Skeletal muscle tissue (tissue), 4 donors: Measurements from ENCODE around the gene GSG1L. TPM values are rescaled to one million over a fixed set of nuclear protein-coding genes. Genes with fewer than 3 reads are reported as not detected.

Experiments
- H3K27ac ChIP-seq: one replicate; pipeline ENCODE4 v1.7.0; 2013; ENCODE audit warnings: mild to moderate bottlenecking, low read depth, low read length, inconsistent platforms
- H3K27me3 ChIP-seq, 3 donors: one replicate each; pipeline ENCODE4 v1.7.0; 2013; ENCODE audit warnings: low read length in 3 of 3; ENCODE audit not compliant: control insufficient read depth in 3 of 3, insufficient read depth in 3 of 3
- H3K36me3 ChIP-seq, 3 donors: one replicate each; pipeline ENCODE4 v1.7.0; 2013; ENCODE audit warnings: low read length in 3 of 3; ENCODE audit not compliant: control insufficient read depth in 3 of 3, insufficient read depth in 3 of 3
- H3K4me1 ChIP-seq, 3 donors: one replicate each; pipeline ENCODE4 v1.7.0; 2013; ENCODE audit warnings: low read length in 3 of 3, mild to moderate bottlenecking in 3 of 3; ENCODE audit not compliant: control insufficient read depth in 3 of 3, insufficient read depth in 3 of 3
- H3K4me3 ChIP-seq, 3 donors: one replicate each; pipeline ENCODE4 v1.7.0; 2013; ENCODE audit warnings: low read length in 3 of 3
- H3K9ac ChIP-seq, 3 donors: one replicate each; pipeline ENCODE4 v1.7.0; 2013; ENCODE audit warnings: low read length in 3 of 3, mild to moderate bottlenecking in 3 of 3, moderate library complexity in 2 of 3, low read depth in 1 of 3
- H3K9me3 ChIP-seq, 3 donors: one replicate each; pipeline ENCODE4 v1.7.0; 2013; ENCODE audit warnings: low read length in 3 of 3; ENCODE audit not compliant: control insufficient read depth in 3 of 3
- total RNA-seq: library from RNA; depleted of rRNA; stranded (reverse); fragments of >200 nt; gene quantifications from one replicate; pipeline ENCODE4 v1.2.3, GENCODE V29; 2014
- donor health status: Osteomylitis.

Gene GSG1L
- total RNA-seq, 1 donor from 2014 or later = 2.1 TPM

GRCh38 chr16:28033870-28034269 lies 29.6 kb downstream of the GSG1L start:
- Histone ChIP-seq H3K4me3 (no peak overlapping the region), H3K9ac (no peak overlapping the region), H3K4me1 (no peaks in the 10 kb centered on the region), H3K36me3 (no peaks in the 10 kb centered on the region), H3K27me3 (peaks cover 0 to 7% (median 0%) of the 10 kb centered on the region in 3 donors), H3K27ac (no peak overlapping the region), H3K9me3 (no peaks in the 10 kb centered on the region)

DNA sequence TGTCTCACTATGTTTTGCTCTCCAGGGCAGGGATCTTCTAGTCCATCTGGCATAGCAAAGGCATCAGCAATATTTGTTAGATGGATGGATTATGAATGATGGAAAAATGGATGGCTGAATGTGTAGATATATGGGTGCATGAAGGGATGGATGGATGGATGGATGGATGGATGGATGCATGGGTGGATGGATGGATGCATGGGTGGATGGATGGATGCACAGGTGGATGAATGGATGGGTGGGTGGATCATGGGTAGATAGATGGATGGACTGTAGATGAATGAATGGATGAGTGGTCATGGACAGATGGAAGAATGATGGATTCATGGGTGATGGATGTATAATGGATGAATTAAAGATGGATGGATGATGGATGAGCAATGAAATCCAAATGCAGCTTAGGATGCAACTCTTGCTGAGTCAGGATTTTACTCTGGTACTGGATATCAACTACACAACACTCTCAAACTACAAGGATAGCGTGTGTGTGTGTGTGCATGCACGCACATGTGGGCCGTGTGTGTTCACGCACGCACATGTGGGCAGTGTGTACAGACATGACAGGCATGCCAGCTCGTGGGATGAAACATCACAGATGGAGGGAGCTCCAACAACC lies 34.0 kb downstream of the GSG1L start:
- no peaks in the 10 kb centered on the region for H3K4me1 ChIP-seq
- H3K9ac ChIP-seq = no peak overlapping the region
- H3K4me3 ChIP-seq = no peak overlapping the region
- no peak overlapping the region for H3K27ac ChIP-seq
- H3K9me3 ChIP-seq = peaks cover 0 to 3% (median 2%) of the 10 kb centered on the region in 3 donors
- no peaks in the 10 kb centered on the region for H3K36me3 ChIP-seq
- H3K27me3 ChIP-seq = peaks cover 0 to 2% (median 0%) of the 10 kb centered on the region in 3 donors

- Histone ChIP-seq H3K9ac (no peak overlapping the region), H3K27ac (no peak overlapping the region), H3K36me3 (no peaks in the 10 kb centered on the region), H3K27me3 (peaks cover 0 to 2% (median 0%) of the 10 kb centered on the region in 3 donors), H3K9me3 (peaks cover 0 to 3% (median 2%) of the 10 kb centered on the region in 3 donors), H3K4me3 (no peak overlapping the region), H3K4me1 (no peaks in the 10 kb centered on the region)
Measured at GRCh38 chr16:28027055-28027454, 36.5 kb downstream of the GSG1L start.

GRCh38 chr16:28025631-28026030 lies 37.9 kb downstream of the GSG1L start:
- no peaks in the 10 kb centered on the region for H3K4me1 ChIP-seq
- H3K36me3 ChIP-seq = no peaks in the 10 kb centered on the region
- H3K9ac ChIP-seq = no peak overlapping the region
- no peak overlapping the region for H3K4me3 ChIP-seq
- peaks cover 0 to 7% (median 4%) of the 10 kb centered on the region in 3 donors for H3K9me3 ChIP-seq
- no peaks in the 10 kb centered on the region for H3K27me3 ChIP-seq
- H3K27ac ChIP-seq = no peak overlapping the region

GRCh38 chr16:28019218-28019617 lies 44.3 kb downstream of the GSG1L start:
- Histone ChIP-seq H3K4me1 (no peaks in the 10 kb centered on the region), H3K36me3 (no peaks in the 10 kb centered on the region), H3K27ac (no peak overlapping the region)

DNA sequence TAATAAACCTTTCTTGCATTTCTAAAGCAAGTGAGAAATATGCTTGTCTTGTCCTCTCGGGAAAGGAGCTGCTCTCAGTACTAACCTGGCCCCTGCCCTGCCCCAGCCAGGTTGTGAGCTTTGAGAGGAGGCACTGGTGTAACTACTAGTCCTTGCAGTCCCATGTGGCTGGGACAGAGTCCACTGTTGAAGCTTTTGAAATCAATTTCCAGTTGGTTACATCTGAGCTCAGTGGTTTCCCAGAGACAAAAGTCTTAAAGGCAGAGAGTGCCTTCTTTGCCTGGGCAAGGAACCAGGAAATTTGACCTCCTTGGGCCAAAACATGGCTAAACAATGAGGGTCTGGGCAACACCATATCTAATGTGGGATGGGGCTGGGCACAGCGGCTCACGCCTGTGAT lies 48.7 kb downstream of the GSG1L start:
- H3K36me3 ChIP-seq = no peaks in the 10 kb centered on the region
- no peak overlapping the region for H3K9ac ChIP-seq
- H3K4me1 ChIP-seq = peaks cover 0 to 9% (median 2%) of the 10 kb centered on the region in 3 donors
- no peak overlapping the region for H3K4me3 ChIP-seq
- peaks cover 0 to 2% (median 2%) of the 10 kb centered on the region in 3 donors for H3K9me3 ChIP-seq
- peaks cover 0 to 13% (median 10%) of the 10 kb centered on the region in 3 donors for H3K27me3 ChIP-seq
- no peak overlapping the region for H3K27ac ChIP-seq

More at GRCh38 chr16:28019218-28019617, 44.3 kb downstream of the GSG1L start:
- Histone ChIP-seq H3K4me3 (no peak overlapping the region), H3K9ac (no peak overlapping the region), H3K27me3 (peaks cover 0 to 3% (median 0%) of the 10 kb centered on the region in 3 donors), H3K9me3 (peaks cover 4 to 5% (median 5%) of the 10 kb centered on the region in 3 donors)

- H3K27me3 ChIP-seq = peaks cover 0 to 18% (median 17%) of the 10 kb centered on the region in 3 donors
- H3K4me1 ChIP-seq = peaks cover 0 to 9% (median 2%) of the 10 kb centered on the region in 3 donors
- H3K36me3 ChIP-seq = no peaks in the 10 kb centered on the region
- H3K9me3 ChIP-seq = peaks cover 0 to 2% (median 0%) of the 10 kb centered on the region in 3 donors
- no peak overlapping the region for H3K9ac ChIP-seq
- H3K4me3 ChIP-seq = no peak overlapping the region
- no peak overlapping the region for H3K27ac ChIP-seq
Measured at GRCh38 chr16:28013878-28014277, 49.6 kb downstream of the GSG1L start.

DNA sequence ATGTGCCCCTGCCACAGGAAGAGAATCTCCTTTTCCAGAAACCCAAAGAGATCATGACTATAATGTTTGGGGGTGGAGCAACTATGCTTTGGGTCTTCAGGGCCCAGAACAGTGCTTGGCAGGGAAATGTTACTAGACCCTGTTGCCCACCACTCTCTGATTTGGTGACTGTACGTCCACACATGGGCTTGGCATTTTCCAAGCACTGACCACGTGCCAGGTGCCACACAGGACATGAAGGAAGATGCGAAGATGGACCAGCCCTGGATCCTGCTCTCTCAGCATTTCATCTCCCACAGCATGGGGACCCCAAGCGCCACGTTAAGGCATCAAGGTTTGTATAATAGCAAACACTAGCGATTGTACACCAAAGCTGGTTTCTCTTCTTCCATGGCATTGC lies 50.1 kb downstream of the GSG1L start:
- Histone ChIP-seq H3K9ac (no peak overlapping the region), H3K4me1 (peaks cover 0 to 9% (median 2%) of the 10 kb centered on the region in 3 donors), H3K9me3 (peaks cover 0 to under 1% (median 0%) of the 10 kb centered on the region in 3 donors), H3K27ac (no peak overlapping the region), H3K36me3 (no peaks in the 10 kb centered on the region), H3K4me3 (no peak overlapping the region), H3K27me3 (peaks cover 0 to 18% (median 17%) of the 10 kb centered on the region in 3 donors)

GRCh38 chr16:28011971-28012445 lies 51.5 kb downstream of the GSG1L start:
- Histone ChIP-seq H3K27me3 (peaks cover 0 to 20% (median 17%) of the 10 kb centered on the region in 3 donors), H3K9ac (no peak overlapping the region), H3K27ac (no peak overlapping the region)

DNA sequence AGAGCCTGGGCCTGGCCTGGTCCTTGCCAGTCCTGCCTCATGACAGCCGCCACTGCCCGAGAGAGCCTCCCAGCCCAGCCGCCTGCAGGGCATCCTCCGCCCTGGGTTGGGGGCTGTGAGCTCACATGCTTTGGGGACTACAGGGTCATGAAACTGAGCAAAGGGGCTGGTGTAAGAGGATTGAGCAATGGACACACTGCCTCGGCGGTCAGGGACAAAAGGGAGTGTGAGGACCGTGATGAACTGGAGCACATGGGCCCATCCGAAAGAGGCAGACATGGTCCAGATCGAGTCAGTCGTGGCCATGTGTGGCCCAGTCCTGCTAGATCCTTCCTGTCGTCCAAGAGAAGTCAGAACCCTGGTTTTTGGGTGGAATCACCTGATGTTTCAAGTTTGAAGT lies 52.3 kb downstream of the GSG1L start:
- Histone ChIP-seq H3K9ac (no peak overlapping the region), H3K4me1 (peaks cover 0 to 9% (median 2%) of the 10 kb centered on the region in 3 donors), H3K9me3 (no peaks in the 10 kb centered on the region), H3K27ac (no peak overlapping the region), H3K36me3 (no peaks in the 10 kb centered on the region), H3K4me3 (no peak overlapping the region), H3K27me3 (peaks cover 0 to 20% (median 15%) of the 10 kb centered on the region in 3 donors)

More at GRCh38 chr16:28011971-28012445, 51.5 kb downstream of the GSG1L start:
- Histone ChIP-seq H3K4me3 (no peak overlapping the region), H3K9me3 (no peaks in the 10 kb centered on the region), H3K36me3 (no peaks in the 10 kb centered on the region), H3K4me1 (peaks cover 0 to 9% (median 2%) of the 10 kb centered on the region in 3 donors)
